Activated B cell treated with CpG ODN at 0.5 μM for 24 hours (primary cell): ENCODE data around the gene SPANXN4. TPM values are rescaled to one million over a fixed set of nuclear protein-coding genes. Genes with fewer than 3 reads are reported as not detected.
A peak's percentile ranks its signal among the peaks of the same experiment; 100 is the strongest.

Experiments
- ATAC-seq: fragments of 200-7000 bp; cut with Tn5 transposase; one replicate; pipeline ENCODE4 v1.10.0; 2021; ENCODE audit warnings: low read depth, mild to moderate bottlenecking, moderate library complexity
- CTCF ChIA-PET: fragments of 350-600 bp; sonication (Branson Sonifier 250); formaldehyde crosslinking; loops from one replicate; lab custom pipeline; 2021; ENCODE audit warnings: antibody characterized with exemption; lab: Charles Lee
- POLR2A ChIA-PET: fragments of 350-600 bp; sonication (Branson Sonifier 250); formaldehyde crosslinking; loops from one replicate; lab custom pipeline; 2021; ENCODE audit warnings: antibody characterized with exemption; lab: Charles Lee
- DNase-seq: peaks from one replicate; pipeline ENCODE4 v3.0.0; 2022
- H3K27ac Mint-ChIP-seq: one replicate; pipeline ENCODE4 v1.8.0; 2020; ENCODE audit warnings: mixed read lengths
- H3K27me3 Mint-ChIP-seq: one replicate; pipeline ENCODE4 v1.8.0; 2021; ENCODE audit warnings: mixed read lengths
- H3K36me3 Mint-ChIP-seq: one replicate; pipeline ENCODE4 v1.8.0; 2021; ENCODE audit warnings: low read depth, mixed read lengths
- H3K4me1 Mint-ChIP-seq: one replicate; pipeline ENCODE4 v1.8.0; 2021; ENCODE audit warnings: mixed read lengths
- H3K4me3 Mint-ChIP-seq: one replicate; pipeline ENCODE4 v1.8.0; 2020; ENCODE audit warnings: mild to moderate bottlenecking, mixed read lengths
- H3K9me3 Mint-ChIP-seq: one replicate; pipeline ENCODE4 v1.8.0; 2020; ENCODE audit warnings: mixed read lengths
- intact Hi-C: fragments of 100-400 bp; cut with micrococcal nuclease; formaldehyde crosslinking; loops from one replicate; pipeline ENCODE4 v1.15.1; 2024
- total RNA-seq: library from RNA; stranded (reverse); gene quantifications from 2 replicates; pipeline ENCODE4 v1.2.3, GENCODE V29; 2022
- TF ChIP-seq, protein P1 (sequence below): fragments of 200-600 bp; IDR thresholded peaks from one replicate; pipeline ENCODE4 v1.8.0; 2022; ENCODE audit warnings: antibody characterized with exemption, mild to moderate bottlenecking

The SPANXN4 gene, protein sequence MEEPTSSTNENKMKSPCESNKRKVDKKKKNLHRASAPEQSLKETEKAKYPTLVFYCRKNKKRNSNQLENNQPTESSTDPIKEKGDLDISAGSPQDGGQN
- not detected in 2 replicates for total RNA-seq

DNA sequence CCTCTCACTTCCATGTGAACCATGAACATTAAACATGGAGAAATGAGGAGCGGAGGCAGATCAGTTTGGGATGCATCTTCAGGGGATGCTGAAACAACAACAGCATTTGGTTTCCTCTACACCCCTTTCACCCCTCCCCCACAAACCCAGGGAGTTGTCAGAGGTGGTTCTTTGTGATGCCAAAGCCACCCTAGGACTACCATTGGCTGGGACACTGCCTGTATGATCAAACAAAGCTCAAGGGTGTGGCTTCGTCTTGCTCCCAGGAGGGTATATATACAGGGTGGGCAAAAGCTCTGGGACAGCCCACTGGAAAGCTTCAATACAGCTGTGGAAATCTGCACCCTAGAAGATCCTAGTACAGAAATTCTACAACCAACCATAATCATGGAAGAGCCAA, at the start of gene SPANXN4:
Gene SPANXN4, plus strand, starts transcription at position 301 of the 400 bp plus-strand sequence. Its CDS starts 87 bp downstream, at position 388.
- TF ChIP-seq, protein P1, sequence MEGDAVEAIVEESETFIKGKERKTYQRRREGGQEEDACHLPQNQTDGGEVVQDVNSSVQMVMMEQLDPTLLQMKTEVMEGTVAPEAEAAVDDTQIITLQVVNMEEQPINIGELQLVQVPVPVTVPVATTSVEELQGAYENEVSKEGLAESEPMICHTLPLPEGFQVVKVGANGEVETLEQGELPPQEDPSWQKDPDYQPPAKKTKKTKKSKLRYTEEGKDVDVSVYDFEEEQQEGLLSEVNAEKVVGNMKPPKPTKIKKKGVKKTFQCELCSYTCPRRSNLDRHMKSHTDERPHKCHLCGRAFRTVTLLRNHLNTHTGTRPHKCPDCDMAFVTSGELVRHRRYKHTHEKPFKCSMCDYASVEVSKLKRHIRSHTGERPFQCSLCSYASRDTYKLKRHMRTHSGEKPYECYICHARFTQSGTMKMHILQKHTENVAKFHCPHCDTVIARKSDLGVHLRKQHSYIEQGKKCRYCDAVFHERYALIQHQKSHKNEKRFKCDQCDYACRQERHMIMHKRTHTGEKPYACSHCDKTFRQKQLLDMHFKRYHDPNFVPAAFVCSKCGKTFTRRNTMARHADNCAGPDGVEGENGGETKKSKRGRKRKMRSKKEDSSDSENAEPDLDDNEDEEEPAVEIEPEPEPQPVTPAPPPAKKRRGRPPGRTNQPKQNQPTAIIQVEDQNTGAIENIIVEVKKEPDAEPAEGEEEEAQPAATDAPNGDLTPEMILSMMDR = no peak
- ChIA-PET CTCF (no interaction called here), POLR2A (no interaction called here)
- Mint-ChIP-seq H3K4me3 (no peak within 1 kb of the TSS), H3K4me1 (no peaks in the 10 kb centered on the region), H3K36me3 (no peaks in the 10 kb centered on the region), H3K9me3 (no peaks in the 10 kb centered on the region), H3K27ac (no peak within 1 kb of the TSS), H3K27me3 (no peaks in the 10 kb centered on the region)
- DNase-seq (no peak), ATAC-seq (no peak)
- intact Hi-C loops = no loop called here

DNA sequence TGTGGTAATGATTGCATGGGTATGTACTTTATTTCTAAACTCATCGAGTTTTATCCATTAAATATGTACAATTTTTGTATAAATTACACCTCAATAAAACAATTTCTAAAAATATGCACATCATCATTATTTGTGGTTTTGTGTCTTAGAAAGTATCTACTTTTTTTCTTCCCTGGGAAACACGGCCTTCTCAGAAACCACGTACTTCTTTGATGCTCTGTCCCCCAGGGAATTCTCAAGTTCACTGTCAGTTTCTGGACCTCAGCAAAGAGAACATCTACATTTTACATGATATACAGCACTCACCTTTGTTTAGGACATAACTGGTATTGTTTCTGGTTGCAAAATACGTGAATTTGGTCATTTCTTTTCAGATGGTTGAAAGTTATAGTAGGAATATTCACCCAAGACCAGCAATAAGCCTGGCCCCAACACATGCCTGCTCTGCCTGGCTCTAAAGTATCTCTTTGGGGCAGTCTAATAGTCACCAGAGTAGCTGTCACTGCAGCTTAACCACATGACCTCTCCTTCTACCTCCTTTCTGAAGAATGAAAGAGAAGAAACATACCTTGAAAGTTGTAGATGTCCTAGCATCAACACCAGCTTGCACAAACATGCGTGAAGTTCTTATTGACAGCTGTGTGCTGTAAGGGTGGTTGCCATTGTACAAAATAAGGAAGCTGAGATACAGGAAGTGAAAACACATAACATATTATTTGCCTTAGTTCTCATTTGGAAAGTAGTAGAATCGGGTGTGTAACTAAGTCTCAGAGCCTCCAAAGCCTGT, 48.4 kb upstream of the SPANXN4 start:
- TF ChIP-seq, protein P1 = no peak
- ChIA-PET POLR2A (no interaction called here), CTCF (no interaction called here)
- Mint-ChIP-seq H3K36me3 (no peaks in the 10 kb centered on the region), H3K4me3 (no peak overlapping the region), H3K9me3 (peaks cover 3% of the 10 kb centered on the region), H3K27ac (peak overlapping the region; percentile 65), H3K4me1 (peaks cover 14% of the 10 kb centered on the region), H3K27me3 (no peaks in the 10 kb centered on the region)
- ATAC-seq (peak; percentile 64), DNase-seq (no peak)
- intact Hi-C loops = no loop called here

DNA sequence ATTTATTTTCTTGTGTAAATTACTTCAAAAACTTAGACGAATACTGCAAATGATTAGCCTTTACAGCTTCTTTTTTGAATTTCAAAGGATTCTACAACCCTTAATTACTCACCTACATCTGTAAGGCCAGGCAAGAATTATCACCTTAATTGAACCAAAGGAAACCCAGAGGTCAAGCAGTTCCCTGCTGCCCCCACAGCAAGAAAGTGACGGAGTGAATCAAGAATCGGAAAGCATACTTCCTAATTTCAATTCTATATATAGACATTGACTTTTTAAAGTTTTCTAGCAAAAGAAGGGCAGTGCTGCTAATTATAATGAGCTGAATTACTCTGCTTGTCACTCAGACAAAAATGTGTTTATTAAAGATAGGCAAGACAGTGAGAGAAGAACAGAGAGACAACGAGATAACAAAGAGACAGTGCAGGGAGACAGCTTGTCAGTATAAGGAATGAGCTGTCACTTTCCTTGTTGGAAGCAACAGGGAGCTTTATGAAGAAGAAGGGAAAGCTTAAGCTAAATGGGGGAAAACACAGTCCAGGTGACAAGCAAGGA, 47.5 kb upstream of the SPANXN4 start:
- Mint-ChIP-seq H3K4me3 (no peak overlapping the region), H3K4me1 (peaks cover 14% of the 10 kb centered on the region), H3K36me3 (no peaks in the 10 kb centered on the region), H3K27ac (peak overlapping the region; percentile 65), H3K9me3 (peaks cover 3% of the 10 kb centered on the region), H3K27me3 (no peaks in the 10 kb centered on the region)
- ChIA-PET POLR2A (no interaction called here), CTCF (no interaction called here)
- ATAC-seq (peak; percentile 28), DNase-seq (no peak)
- intact Hi-C loops = no loop called here
- TF ChIP-seq, protein P1 = no peak

DNA sequence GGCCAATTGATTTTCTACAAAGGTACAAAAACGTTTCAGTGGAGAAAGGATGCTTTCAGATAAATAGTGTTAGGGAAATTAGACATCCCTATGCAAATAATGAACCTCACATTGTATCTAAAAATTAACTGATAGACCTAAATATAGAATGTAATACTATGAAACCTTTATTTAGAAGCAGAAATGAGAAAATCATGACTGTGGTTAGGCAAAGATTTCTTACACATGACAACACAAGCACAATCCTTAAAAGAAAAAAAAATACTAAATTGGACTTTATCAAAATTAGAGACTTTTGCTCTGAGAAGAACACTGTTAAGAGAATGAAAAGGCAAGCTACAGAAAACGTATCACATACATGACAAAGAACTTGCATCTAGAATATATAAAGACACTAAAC, 43.0 kb upstream of the SPANXN4 start:
- Mint-ChIP-seq H3K36me3 (no peaks in the 10 kb centered on the region), H3K4me3 (no peak overlapping the region), H3K27ac (no peak overlapping the region), H3K4me1 (peaks cover 10% of the 10 kb centered on the region), H3K27me3 (no peaks in the 10 kb centered on the region), H3K9me3 (peaks cover 3% of the 10 kb centered on the region)
- TF ChIP-seq, protein P1 = no peak
- CTCF ChIA-PET = no interaction called here
- intact Hi-C loops = no loop called here
- DNase-seq (no peak), ATAC-seq (no peak)
- POLR2A ChIA-PET = no interaction called here

DNA sequence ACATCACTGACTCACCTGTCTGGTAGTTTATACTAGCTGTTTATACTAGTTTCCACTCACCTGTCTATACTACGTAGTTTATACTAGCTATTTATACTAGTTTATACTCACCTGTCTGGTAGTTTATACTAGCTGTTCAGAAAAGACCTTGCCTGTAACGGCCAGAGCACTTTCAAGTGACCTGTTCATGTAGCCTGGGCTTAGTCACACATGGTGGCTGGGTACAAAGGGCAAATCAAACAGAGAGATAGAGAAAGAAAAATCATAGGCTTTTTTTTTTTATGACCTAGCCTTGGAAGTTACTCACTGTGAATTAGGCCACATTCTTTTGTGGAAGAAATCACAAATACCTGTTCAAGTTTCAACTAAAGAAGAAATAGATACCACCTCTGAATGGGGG, 30.7 kb upstream of the SPANXN4 start:
- no peaks in the 10 kb centered on the region for H3K36me3 Mint-ChIP-seq
- POLR2A ChIA-PET = no interaction called here
- no peaks in the 10 kb centered on the region for H3K9me3 Mint-ChIP-seq
- TF ChIP-seq, protein P1 = no peak
- no peak overlapping the region for H3K27ac Mint-ChIP-seq
- intact Hi-C loops = no loop called here
- DNase-seq (no peak), ATAC-seq (no peak)
- H3K27me3 Mint-ChIP-seq = no peaks in the 10 kb centered on the region
- CTCF ChIA-PET = no interaction called here
- no peaks in the 10 kb centered on the region for H3K4me1 Mint-ChIP-seq
- H3K4me3 Mint-ChIP-seq = no peak overlapping the region
